Effector memory CD8-positive, alpha-beta T cell (primary cell): ENCODE results near the gene C20orf204.

Source experiments
- ATAC-seq: fragments of 150-1000 bp; cut with Tn5 transposase; replicated peaks from 2 replicates; pipeline ENCODE4 v1.10.0; 2021; ENCODE audit warnings: mild to moderate bottlenecking, moderate library complexity
- DNase-seq, 3 experiments: peaks; one replicate each; pipeline ENCODE4 v3.0.0; 2021
- H3K27ac Mint-ChIP-seq, 2 donors: one replicate each; pipeline ENCODE4 v1.8.0; 2022; ENCODE audit warnings: mild to moderate bottlenecking in 2 of 2, mixed read lengths in 2 of 2, moderate library complexity in 2 of 2
- H3K27me3 Mint-ChIP-seq, 2 donors: one replicate each; pipeline ENCODE4 v1.8.0; 2022; ENCODE audit warnings: mixed read lengths in 2 of 2
- H3K36me3 Mint-ChIP-seq: one replicate; pipeline ENCODE4 v1.8.0; 2022; ENCODE audit warnings: mild to moderate bottlenecking, moderate library complexity, mixed read lengths; ENCODE audit not compliant: insufficient read depth
- H3K4me1 Mint-ChIP-seq, 2 donors: one replicate each; pipeline ENCODE4 v1.8.0; 2022; ENCODE audit warnings: low read depth in 2 of 2, mixed read lengths in 2 of 2
- H3K4me3 Mint-ChIP-seq, 2 donors: one replicate each; pipeline ENCODE4 v1.8.0; 2022; ENCODE audit warnings: mild to moderate bottlenecking in 2 of 2, mixed read lengths in 2 of 2, moderate library complexity in 2 of 2
- H3K9me3 Mint-ChIP-seq, 2 donors: one replicate each; pipeline ENCODE4 v1.8.0; 2022; ENCODE audit warnings: mixed read lengths in 2 of 2

C20orf204 gene

DNA sequence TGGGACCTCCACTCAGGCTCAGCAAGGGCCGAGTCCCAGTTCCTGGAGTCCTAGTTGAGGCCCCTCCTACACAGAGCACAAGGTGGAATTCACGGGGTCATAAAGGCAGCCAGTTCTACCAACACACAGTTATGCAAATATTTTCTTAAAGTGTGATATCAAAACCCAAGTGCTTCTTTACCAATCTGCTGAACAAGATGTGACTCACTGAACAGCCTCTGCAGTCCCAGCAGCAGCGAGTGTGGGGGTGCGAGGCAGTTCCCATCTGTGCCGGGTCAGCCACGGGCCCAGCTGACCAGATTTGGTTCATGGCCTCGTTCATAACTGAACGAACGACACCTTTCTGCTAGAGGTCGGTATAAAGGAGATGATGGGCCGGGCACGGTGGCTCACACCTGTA lies 22.6 kb downstream of the C20orf204 start:
- peak overlapping the region in 1 of 2 donors; percentile 79 for H3K4me3 Mint-ChIP-seq
- H3K9me3 Mint-ChIP-seq = no peaks in the 10 kb centered on the region
- DNase-seq (no peak), ATAC-seq (no peak)
- peaks cover 4% of the 10 kb centered on the region for H3K36me3 Mint-ChIP-seq
- peaks cover 11 to 15% of the 10 kb centered on the region in 2 donors for H3K4me1 Mint-ChIP-seq
- peaks cover 3 to 17% of the 10 kb centered on the region in 2 donors for H3K27me3 Mint-ChIP-seq
- H3K27ac Mint-ChIP-seq = peak overlapping the region; percentile 65 to 75

DNA sequence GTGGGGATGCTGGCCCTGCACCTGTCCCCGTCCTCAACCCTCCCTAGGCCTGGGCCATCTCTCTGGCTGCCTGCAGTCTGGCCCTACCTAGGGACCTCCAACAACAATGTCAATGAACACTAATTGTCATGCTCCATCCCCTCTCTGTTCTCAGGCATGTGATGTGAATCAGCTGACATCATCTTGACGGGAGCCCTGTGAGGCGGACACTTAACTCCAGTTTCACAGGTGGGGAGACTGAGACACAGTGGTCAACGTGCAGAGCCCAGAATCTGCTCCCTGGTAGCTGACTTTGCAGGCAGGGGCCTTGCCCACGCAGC lies 26.3 kb downstream of the C20orf204 start:
- no peak overlapping the region for H3K27ac Mint-ChIP-seq
- H3K4me3 Mint-ChIP-seq = peak overlapping the region in 1 of 2 donors; percentile 91
- ATAC-seq (no peak), DNase-seq (no peak)
- H3K4me1 Mint-ChIP-seq = peaks cover 37 to 46% of the 10 kb centered on the region in 2 donors
- H3K36me3 Mint-ChIP-seq = peaks cover 15% of the 10 kb centered on the region
- no peaks in the 10 kb centered on the region for H3K27me3 Mint-ChIP-seq
- H3K9me3 Mint-ChIP-seq = no peaks in the 10 kb centered on the region

DNA sequence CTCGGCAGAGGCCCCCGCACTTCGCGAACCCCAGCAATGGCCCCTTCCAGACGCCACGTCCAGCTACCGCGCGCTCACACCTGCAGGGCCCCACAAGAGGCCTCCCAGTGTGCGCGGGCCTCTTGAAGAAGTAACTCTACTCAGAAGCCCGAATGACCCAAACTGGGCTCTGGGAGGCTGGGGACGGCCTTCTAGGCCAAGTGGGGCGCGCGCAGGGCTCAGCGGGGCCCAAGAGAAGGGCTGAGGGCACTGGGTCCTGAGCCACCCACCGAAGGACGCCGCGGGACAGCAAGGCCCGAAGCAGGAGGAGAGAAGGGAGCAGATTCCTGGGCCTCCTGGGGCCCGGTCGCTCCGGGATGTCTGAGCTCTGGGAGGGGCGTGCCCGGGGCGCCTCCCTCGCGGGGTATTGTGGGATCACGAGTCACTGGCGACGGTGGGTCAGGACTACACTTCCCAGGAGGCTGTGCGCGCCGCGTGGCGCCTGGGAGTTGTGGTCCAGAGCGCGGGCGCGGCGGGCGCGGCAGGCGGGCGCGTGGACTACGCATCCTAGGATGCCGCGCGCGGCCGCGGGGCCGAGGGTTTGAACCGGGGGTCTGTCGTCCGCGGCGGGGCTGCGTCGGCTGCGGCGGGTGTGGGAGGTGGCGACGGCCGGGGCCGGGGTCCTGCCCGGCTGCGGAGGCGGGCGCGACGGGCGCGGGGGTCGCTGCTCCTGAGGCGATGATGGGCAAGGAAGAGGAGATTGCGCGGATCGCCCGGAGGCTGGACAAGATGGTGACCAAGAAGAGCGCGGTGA lies 26.8 kb downstream of the C20orf204 start, which contains the start of gene TCEA2:
TSS of gene TCEA2 (plus strand) at position 603 of the 793 bp plus-strand sequence. CDS start at position 718, 115 bp downstream.
- H3K4me1 Mint-ChIP-seq = peaks cover 40 to 47% of the 10 kb centered on the region in 2 donors
- H3K9me3 Mint-ChIP-seq = no peaks in the 10 kb centered on the region
- ATAC-seq (peak; percentile 85), DNase-seq (peak; percentile 87 to 90 (median 88))
- H3K27ac Mint-ChIP-seq = peak within 1 kb of the TSS; percentile 90 to 91
- H3K27me3 Mint-ChIP-seq = no peaks in the 10 kb centered on the region
- H3K36me3 Mint-ChIP-seq = peaks cover 15% of the 10 kb centered on the region
- peak within 1 kb of the TSS; percentile 85 to 91 for H3K4me3 Mint-ChIP-seq

DNA sequence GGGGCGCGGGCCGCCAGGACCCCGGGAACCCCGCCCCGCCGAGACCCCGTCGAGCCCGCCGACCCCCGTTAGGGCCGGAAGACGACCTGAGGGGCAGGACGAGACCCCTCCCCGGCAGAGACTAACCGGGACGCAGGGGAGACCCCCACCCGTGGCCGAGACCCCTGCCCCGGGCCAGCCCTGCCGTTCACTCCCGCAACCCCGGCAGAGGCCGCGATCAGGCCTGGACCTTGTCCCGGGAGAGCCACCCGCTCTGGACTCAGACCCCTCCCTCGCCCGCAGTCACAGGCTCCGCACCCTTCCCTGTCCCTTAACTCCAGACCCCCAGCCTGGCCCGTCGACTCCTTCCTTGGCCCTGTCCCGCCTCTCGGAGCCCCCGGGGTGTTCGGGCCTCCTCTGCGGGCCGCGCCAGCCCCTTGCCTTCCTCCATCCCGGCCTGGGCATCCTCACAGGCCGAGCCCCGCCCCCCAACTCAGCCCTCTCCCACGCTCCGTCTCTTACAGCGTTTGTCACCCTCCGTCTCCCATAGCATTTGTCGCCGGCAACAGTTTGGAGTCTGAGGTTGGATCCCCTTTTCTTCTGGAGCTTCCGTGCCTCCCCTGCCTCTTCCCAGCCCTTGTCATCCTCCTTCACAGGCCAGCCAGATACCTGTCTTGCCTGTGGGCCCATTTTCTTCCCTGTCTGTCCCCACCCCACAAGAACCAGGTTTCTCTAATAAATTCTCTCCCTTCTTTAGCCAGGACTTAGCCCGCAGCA lies 27.6 kb downstream of the C20orf204 start:
- ATAC-seq = no peak
- Mint-ChIP-seq H3K27me3 (no peaks in the 10 kb centered on the region), H3K36me3 (peaks cover 15% of the 10 kb centered on the region), H3K27ac (peak overlapping the region; percentile 90 to 91), H3K4me3 (peak overlapping the region; percentile 85 to 91), H3K4me1 (peaks cover 35 to 43% of the 10 kb centered on the region in 2 donors), H3K9me3 (no peaks in the 10 kb centered on the region)
- DNase-seq = no peak

DNA sequence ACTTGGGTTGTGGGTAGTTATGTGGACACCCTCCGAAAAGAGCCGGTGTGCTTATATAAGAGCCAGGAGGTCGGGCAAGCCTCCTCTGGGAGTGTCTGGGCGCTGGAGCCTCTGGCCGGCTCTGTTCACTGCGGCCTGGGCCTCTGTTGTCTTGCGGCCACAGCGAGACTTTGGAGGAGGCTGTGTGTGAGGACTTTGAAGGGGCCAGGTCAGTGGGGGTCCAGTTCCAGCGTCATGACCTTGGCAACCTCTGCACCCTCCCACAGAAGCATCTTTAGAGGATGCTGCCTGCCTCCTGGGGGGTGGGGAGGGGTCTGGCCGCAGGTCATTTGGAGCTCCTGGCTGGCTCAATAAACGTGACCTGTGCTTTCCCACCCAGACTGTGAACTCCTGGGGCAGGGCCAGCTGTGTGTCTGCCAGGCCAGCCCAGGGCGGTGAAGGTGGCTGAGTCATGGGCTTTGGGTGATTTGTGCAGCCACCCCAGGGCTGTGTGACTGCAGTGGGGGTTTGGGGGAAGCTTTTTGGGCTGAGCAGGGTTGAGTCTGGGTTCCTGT lies 28.2 kb downstream of the C20orf204 start:
- peak overlapping the region; percentile 85 to 91 for H3K4me3 Mint-ChIP-seq
- H3K27ac Mint-ChIP-seq = peak overlapping the region; percentile 90 to 91
- DNase-seq (no peak), ATAC-seq (no peak)
- no peaks in the 10 kb centered on the region for H3K9me3 Mint-ChIP-seq
- peaks cover 33 to 42% of the 10 kb centered on the region in 2 donors for H3K4me1 Mint-ChIP-seq
- peaks cover 15% of the 10 kb centered on the region for H3K36me3 Mint-ChIP-seq
- H3K27me3 Mint-ChIP-seq = no peaks in the 10 kb centered on the region

DNA sequence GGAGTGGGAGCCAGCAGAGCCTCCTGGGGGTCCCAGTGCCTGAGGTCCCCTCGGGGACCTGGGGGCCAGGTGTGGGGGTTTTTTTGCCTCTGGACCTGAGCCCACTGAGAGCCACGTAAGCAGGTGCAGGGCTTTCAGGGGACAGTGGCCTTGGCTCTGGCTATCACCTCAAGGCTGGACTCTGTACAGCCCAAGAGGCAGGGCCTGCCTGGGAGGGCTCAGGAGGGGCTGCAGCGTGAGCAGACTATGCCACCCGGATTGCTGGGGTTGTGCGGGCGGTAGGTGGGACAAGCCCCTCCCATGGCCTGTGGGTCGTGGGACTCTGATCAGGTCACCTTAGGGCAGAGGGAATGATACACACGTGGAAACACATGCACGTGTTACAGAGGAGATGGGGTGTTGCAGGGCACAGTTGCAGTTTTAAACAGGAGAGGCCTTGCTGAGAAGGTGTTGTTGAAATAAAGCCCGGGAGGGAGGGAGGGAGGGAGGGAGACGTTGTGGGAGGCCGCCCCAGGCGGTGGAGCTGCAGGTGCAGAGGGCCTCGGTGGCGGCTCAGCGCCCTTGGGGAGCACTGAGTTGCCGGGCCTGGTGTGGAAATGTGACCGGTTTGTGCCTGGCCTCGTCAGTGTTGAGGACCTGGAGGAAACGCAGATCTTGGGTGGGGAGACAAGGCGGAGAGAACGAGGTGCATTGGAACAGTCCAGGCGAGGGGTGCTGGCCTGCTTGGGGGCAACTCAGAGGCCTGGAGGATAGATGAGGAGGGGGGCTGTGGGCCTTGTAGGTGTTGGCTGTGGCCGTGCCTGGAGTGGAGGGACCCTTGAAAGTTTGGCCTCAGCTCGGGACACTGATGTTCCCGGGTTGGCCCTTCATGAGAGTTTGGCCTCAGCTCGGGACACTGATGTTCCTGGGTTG lies 29.3 kb downstream of the C20orf204 start:
- peaks cover 30 to 42% of the 10 kb centered on the region in 2 donors for H3K4me1 Mint-ChIP-seq
- H3K9me3 Mint-ChIP-seq = no peaks in the 10 kb centered on the region
- DNase-seq (no peak), ATAC-seq (no peak)
- H3K27me3 Mint-ChIP-seq = no peaks in the 10 kb centered on the region
- H3K4me3 Mint-ChIP-seq = peak overlapping the region; percentile 54 to 65
- H3K36me3 Mint-ChIP-seq = peaks cover 12% of the 10 kb centered on the region
- peak overlapping the region; percentile 79 to 90 for H3K27ac Mint-ChIP-seq

DNA sequence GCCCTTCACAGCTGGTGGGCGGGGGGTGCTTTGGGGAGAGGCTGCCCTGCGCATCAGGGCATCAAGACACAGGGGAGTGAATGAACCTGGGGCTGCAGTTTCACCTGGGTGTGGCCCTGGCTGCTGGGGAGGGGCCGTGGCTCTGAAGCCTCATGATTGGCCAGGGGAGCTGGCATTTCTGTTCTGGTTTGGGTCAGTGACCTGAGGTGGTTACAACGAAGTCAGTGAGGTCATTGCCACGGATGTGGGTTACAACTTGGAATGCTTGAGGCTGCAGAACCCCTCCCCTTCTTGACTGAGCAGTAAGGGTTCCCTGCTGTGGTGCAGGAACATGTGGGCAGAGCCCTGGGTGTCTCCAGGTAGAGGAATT lies 30.0 kb downstream of the C20orf204 start:
- peaks cover 15% of the 10 kb centered on the region for H3K36me3 Mint-ChIP-seq
- no peaks in the 10 kb centered on the region for H3K27me3 Mint-ChIP-seq
- H3K9me3 Mint-ChIP-seq = no peaks in the 10 kb centered on the region
- peak overlapping the region; percentile 54 to 65 for H3K4me3 Mint-ChIP-seq
- peak overlapping the region in 1 of 2 donors; percentile 79 for H3K27ac Mint-ChIP-seq
- ATAC-seq = peak; percentile 76
- H3K4me1 Mint-ChIP-seq = peaks cover 30 to 45% of the 10 kb centered on the region in 2 donors
- peak; percentile 53 to 65 (median 63) for DNase-seq

DNA sequence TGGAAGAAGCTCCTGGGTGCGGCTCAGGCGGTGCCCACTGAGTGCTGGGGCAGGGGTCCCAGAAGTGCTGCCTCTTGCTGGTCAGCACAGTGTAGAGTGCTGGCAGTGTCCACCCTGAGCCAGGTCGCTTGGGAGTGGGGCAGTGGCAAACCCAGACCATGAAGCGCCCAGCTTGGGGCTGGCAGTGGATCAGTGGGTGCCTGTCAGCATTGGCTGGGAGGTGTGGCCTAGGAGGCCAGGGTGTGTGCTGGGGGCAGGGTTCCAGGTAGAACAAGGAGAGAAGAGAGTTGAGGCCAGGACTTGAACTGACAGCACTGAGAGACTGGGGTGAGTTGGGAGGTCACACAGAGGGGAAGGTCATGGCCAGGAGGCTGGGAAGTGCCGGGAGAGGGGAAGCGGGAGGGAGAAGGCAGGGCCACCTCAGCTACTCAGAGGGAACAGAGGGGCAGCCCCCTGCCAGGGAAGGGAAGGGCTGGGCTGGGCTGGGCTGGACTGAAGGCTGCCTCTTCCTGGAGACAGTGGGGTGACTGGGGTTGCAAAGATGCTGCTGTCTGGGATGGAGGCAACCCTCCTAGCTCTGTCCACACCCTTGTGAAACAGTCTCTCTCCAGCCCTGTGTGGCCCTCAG lies 31.1 kb downstream of the C20orf204 start:
- H3K36me3 Mint-ChIP-seq = peaks cover 21% of the 10 kb centered on the region
- ATAC-seq = no peak
- no peak for DNase-seq
- H3K27me3 Mint-ChIP-seq = no peaks in the 10 kb centered on the region
- H3K4me3 Mint-ChIP-seq = no peak overlapping the region
- peaks cover 30 to 48% of the 10 kb centered on the region in 2 donors for H3K4me1 Mint-ChIP-seq
- H3K9me3 Mint-ChIP-seq = no peaks in the 10 kb centered on the region
- peak overlapping the region in 1 of 2 donors; percentile 32 for H3K27ac Mint-ChIP-seq

DNA sequence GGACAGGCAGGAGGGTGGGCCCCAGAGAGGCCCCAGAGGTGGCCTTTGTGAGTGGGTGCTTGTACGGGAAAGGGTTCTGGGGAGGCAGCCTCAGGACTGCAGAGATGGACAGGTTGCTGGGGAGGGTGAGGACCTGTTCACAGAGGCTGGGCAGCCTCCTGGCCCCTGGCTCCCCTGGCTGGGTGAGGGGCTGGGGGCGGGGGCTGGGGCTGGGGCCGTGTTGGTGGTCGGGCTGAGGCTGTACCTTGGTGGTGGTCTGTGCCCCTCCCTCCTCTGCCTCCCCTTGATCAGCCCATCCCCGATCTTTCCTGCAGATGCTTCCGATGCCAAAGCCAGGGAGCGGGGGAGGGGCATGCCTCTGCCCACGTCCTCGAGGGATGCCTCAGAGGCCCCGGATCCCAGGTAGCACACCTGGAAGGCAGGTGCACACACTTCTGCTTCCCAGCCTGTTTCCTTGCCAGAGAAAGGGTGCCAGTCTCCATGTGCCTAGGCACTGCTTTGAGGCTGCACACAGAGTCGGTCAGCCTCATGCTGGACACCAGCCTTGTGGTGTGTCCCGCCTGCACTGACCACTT lies 31.8 kb downstream of the C20orf204 start:
- Mint-ChIP-seq H3K27ac (no peak overlapping the region), H3K9me3 (no peaks in the 10 kb centered on the region), H3K36me3 (peaks cover 21% of the 10 kb centered on the region), H3K27me3 (no peaks in the 10 kb centered on the region), H3K4me3 (no peak overlapping the region), H3K4me1 (peaks cover 34 to 51% of the 10 kb centered on the region in 2 donors)
- DNase-seq (no peak), ATAC-seq (no peak)

DNA sequence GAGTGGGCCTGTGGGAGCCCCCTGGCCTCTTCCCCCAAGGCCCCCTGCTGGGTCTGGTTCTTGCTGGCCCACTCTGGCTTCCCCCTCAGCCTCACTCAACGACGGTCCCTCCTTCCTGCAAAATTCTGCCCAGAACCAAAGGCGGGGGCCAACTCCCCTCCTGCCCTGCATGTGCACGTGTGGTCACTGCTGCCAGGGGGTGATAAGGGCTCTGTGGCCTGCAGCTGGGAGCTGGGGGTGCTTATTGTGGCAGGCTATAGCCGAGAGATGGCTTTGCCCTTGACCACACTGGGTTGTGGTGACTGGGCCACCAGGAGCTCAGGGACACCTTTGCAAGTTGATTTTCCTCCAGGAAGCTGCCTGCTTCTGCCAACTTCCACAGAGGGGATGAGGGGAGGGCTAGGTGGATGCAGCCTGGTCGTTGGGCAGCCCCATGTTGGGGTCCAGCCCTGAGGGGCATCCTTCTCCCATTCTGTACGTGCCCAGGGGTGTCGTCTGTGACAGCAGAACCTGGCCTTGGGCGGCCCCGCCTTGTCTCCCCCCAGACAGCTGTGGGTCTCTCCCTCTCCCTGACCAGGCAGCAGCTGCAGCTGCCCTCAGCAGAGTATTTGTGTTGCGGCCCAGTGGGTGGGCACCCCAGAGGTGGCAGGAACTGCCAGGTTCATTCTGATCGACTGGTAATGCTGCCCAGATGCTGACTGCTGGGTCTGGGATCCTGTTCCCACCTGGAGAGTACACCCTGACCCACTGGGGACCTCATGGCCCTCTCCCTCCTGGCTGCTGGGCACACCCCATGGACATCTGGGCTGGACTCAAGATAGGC lies 32.6 kb downstream of the C20orf204 start:
- H3K27ac Mint-ChIP-seq = no peak overlapping the region
- peaks cover 33 to 49% of the 10 kb centered on the region in 2 donors for H3K4me1 Mint-ChIP-seq
- no peaks in the 10 kb centered on the region for H3K9me3 Mint-ChIP-seq
- H3K36me3 Mint-ChIP-seq = peaks cover 24% of the 10 kb centered on the region
- no peak overlapping the region for H3K4me3 Mint-ChIP-seq
- no peaks in the 10 kb centered on the region for H3K27me3 Mint-ChIP-seq
- DNase-seq = no peak
- ATAC-seq = no peak

DNA sequence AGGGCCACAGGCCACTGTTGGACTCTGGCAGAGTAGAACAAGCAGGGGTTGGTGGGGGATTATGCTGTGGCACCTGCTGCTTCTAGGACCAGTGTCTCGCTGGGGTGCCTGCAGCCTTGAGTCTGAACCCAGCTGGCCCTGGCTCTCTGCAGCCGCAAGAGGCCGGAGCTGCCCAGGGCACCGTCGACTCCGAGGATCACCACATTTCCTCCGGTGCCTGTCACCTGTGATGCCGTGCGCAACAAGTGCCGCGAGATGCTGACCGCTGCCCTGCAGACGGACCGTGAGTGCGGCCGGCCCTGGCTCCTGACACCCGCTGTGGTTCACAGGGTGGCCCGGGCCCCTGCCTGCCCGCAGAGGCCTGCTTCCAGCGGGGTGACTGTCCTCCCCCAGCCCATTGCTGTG lies 33.2 kb downstream of the C20orf204 start:
- H3K4me3 Mint-ChIP-seq = no peak overlapping the region
- peaks cover 28% of the 10 kb centered on the region for H3K36me3 Mint-ChIP-seq
- DNase-seq = no peak
- no peaks in the 10 kb centered on the region for H3K9me3 Mint-ChIP-seq
- H3K27me3 Mint-ChIP-seq = no peaks in the 10 kb centered on the region
- H3K4me1 Mint-ChIP-seq = peaks cover 27 to 42% of the 10 kb centered on the region in 2 donors
- H3K27ac Mint-ChIP-seq = no peak overlapping the region
- ATAC-seq = no peak
